CD4-positive, alpha-beta memory T cell (primary cell): Measurements from ENCODE around the gene PDGFB. TPM values are rescaled to one million over a fixed set of nuclear protein-coding genes. Genes with fewer than 3 reads are reported as not detected.

Experiments used
- CTCF ChIA-PET: fragments of 350-600 bp; sonication (Branson Sonifier 250); formaldehyde crosslinking; loops from one replicate; lab custom pipeline; 2021; ENCODE audit warnings: inconsistent platforms; ENCODE audit not compliant: partially characterized antibody; lab: Charles Lee
- POLR2A ChIA-PET: fragments of 350-600 bp; sonication (Branson Sonifier 250); formaldehyde crosslinking; loops from one replicate; lab custom pipeline; 2021; ENCODE audit not compliant: partially characterized antibody; lab: Charles Lee
- DNase-seq, 5 donors: peaks; one replicate each; pipeline versions ENCODE4 v3.0.0 to v3.0.0-alpha.2; 2020 to 2022; ENCODE audit warnings: mixed read lengths in 1 of 5
- H3K27ac ChIP-seq: one replicate; pipeline ENCODE4 v1.7.0; 2013; ENCODE audit warnings: low read depth, low read length
- H3K27me3 ChIP-seq: 2 replicates; pipeline ENCODE4 v1.7.0; 2013; ENCODE audit warnings: mild to moderate bottlenecking, low read length, moderate library complexity; ENCODE audit not compliant: insufficient read depth
- H3K36me3 ChIP-seq: 2 replicates; pipeline ENCODE4 v1.7.0; 2013; ENCODE audit warnings: mild to moderate bottlenecking, low read length, moderate library complexity; ENCODE audit not compliant: insufficient read depth
- H3K4me1 ChIP-seq: 2 replicates; pipeline ENCODE4 v1.7.0; 2013; ENCODE audit warnings: mild to moderate bottlenecking, low read length, moderate library complexity; ENCODE audit not compliant: insufficient read depth
- H3K4me3 ChIP-seq, 2 donors: one replicate each; pipeline ENCODE4 v1.7.0; 2013; ENCODE audit warnings: low read length in 2 of 2, mild to moderate bottlenecking in 1 of 2
- H3K9me3 ChIP-seq, 2 donors: one replicate each; pipeline ENCODE4 v1.7.0; 2013; ENCODE audit warnings: low read length in 2 of 2, control low read depth in 1 of 2; ENCODE audit not compliant: control insufficient read depth in 1 of 2
- H3K27ac Mint-ChIP-seq, 7 donors: one replicate each; pipeline ENCODE4 v1.8.0; 2020 to 2021; ENCODE audit warnings: mixed read lengths in 7 of 7, mild to moderate bottlenecking in 6 of 7, inconsistent platforms in 3 of 7, moderate library complexity in 3 of 7
- H3K27me3 Mint-ChIP-seq, 2 donors: one replicate each; pipeline ENCODE4 v1.8.0; 2020 to 2021; ENCODE audit warnings: mixed read lengths in 2 of 2
- H3K36me3 Mint-ChIP-seq, 2 donors: one replicate each; pipeline ENCODE4 v1.8.0; 2020 to 2021; ENCODE audit warnings: mixed read lengths in 2 of 2, inconsistent platforms in 1 of 2, mild to moderate bottlenecking in 1 of 2
- H3K4me1 Mint-ChIP-seq, 4 donors: one replicate each; pipeline ENCODE4 v1.8.0; 2020 to 2021; ENCODE audit warnings: mixed read lengths in 4 of 4, mild to moderate bottlenecking in 1 of 4
- H3K4me3 Mint-ChIP-seq, 8 donors: one replicate each; pipeline ENCODE4 v1.8.0; 2020 to 2021; ENCODE audit warnings: mixed read lengths in 8 of 8, mild to moderate bottlenecking in 7 of 8, moderate library complexity in 6 of 8, inconsistent platforms in 3 of 8
- H3K9me3 Mint-ChIP-seq, 8 donors: one replicate each; pipeline ENCODE4 v1.8.0; 2020 to 2021; ENCODE audit warnings: mixed read lengths in 8 of 8, mild to moderate bottlenecking in 5 of 8, inconsistent platforms in 3 of 8, moderate library complexity in 1 of 8
- intact Hi-C: fragments of 100-400 bp; cut with micrococcal nuclease; formaldehyde crosslinking; loops from one replicate; pipeline ENCODE4 v1.15.1; 2023
- polyA plus RNA-seq, 2 donors: library from polyadenylated mRNA; unstranded; fragments of 300-500 nt; fragmentation: Illumina TruSeq; gene quantifications; one replicate each; pipeline ENCODE4 v1.2.3, GENCODE V29; 2021
- total RNA-seq, 2 experiments: library from RNA; stranded (reverse); gene quantifications; one replicate each; pipeline ENCODE4 v1.2.3, GENCODE V29; 2021

The PDGFB gene
- total and polyA plus RNA-seq, 4 experiments from 2014 or later: 6.8 to 16.9 (median 13.6) TPM

GRCh38 chr22:39289975-39290720 is 45.4 kb upstream of the PDGFB start:
- POLR2A ChIA-PET: no interaction called here
- DNase-seq: no peak
- Mint-ChIP-seq H3K36me3 (no peaks in the 10 kb centered on the region), H3K27ac (no peak overlapping the region), H3K4me3 (no peak overlapping the region), H3K27me3 (peaks cover 2 to 3% of the 10 kb centered on the region in 2 donors), H3K4me1 (peaks cover 0 to 2% (median 0%) of the 10 kb centered on the region in 4 donors), H3K9me3 (peaks cover 0 to 6% (median 5%) of the 10 kb centered on the region in 8 donors)
- intact Hi-C loops: no loop called here
- Histone ChIP-seq H3K9me3 (peaks cover 0 to under 1% of the 10 kb centered on the region in 2 donors), H3K36me3 (no peaks in the 10 kb centered on the region), H3K4me3 (no peak overlapping the region), H3K27me3 (no peaks in the 10 kb centered on the region), H3K27ac (no peak overlapping the region), H3K4me1 (no peaks in the 10 kb centered on the region)
- CTCF ChIA-PET: no interaction called here

- no peaks in the 10 kb centered on the region for H3K27me3 ChIP-seq
- ChIA-PET POLR2A (no interaction called here), CTCF (no interaction called here)
- Mint-ChIP-seq H3K27ac (no peak overlapping the region), H3K27me3 (peaks cover 2 to 3% of the 10 kb centered on the region in 2 donors), H3K36me3 (no peaks in the 10 kb centered on the region), H3K4me3 (no peak overlapping the region), H3K9me3 (peaks cover 0 to 12% (median 9%) of the 10 kb centered on the region in 8 donors), H3K4me1 (peaks cover 0 to 2% (median 0%) of the 10 kb centered on the region in 4 donors)
- no peaks in the 10 kb centered on the region for H3K36me3 ChIP-seq
- no peak overlapping the region for H3K4me3 ChIP-seq
- intact Hi-C loops: no loop called here
- no peak overlapping the region for H3K27ac ChIP-seq
- H3K4me1 ChIP-seq: no peaks in the 10 kb centered on the region
- DNase-seq: no peak
- H3K9me3 ChIP-seq: peaks cover 0 to 5% of the 10 kb centered on the region in 2 donors
Measured at GRCh38 chr22:39289533-39289932, 44.8 kb upstream of the PDGFB start.

GRCh38 chr22:39288135-39288898 is 43.5 kb upstream of the PDGFB start:
- Mint-ChIP-seq H3K36me3 (no peaks in the 10 kb centered on the region), H3K27ac (no peak overlapping the region), H3K4me3 (no peak overlapping the region), H3K9me3 (peaks cover 0 to 14% (median 9%) of the 10 kb centered on the region in 8 donors), H3K27me3 (peaks cover 0 to 1% of the 10 kb centered on the region in 2 donors), H3K4me1 (peaks cover 0 to 2% (median 0%) of the 10 kb centered on the region in 4 donors)
- Histone ChIP-seq H3K27ac (no peak overlapping the region), H3K9me3 (peaks cover 0 to 5% of the 10 kb centered on the region in 2 donors), H3K4me1 (no peaks in the 10 kb centered on the region), H3K4me3 (no peak overlapping the region), H3K27me3 (no peaks in the 10 kb centered on the region), H3K36me3 (no peaks in the 10 kb centered on the region)
- CTCF ChIA-PET: no interaction called here
- intact Hi-C loops: no loop called here
- no peak for DNase-seq
- POLR2A ChIA-PET: no interaction called here

GRCh38 chr22:39287076-39287725 is 42.4 kb upstream of the PDGFB start:
- CTCF ChIA-PET: no interaction called here
- no peak overlapping the region for H3K4me3 Mint-ChIP-seq

GRCh38 chr22:39284983-39285382 is 40.2 kb upstream of the PDGFB start:
- H3K27me3 ChIP-seq: no peaks in the 10 kb centered on the region
- Mint-ChIP-seq H3K4me3 (peak overlapping the region in 1 of 8 donors; percentile 18), H3K4me1 (peaks cover 0 to 4% (median 0%) of the 10 kb centered on the region in 4 donors), H3K27ac (no peak overlapping the region), H3K27me3 (no peaks in the 10 kb centered on the region), H3K9me3 (peaks cover 0 to 14% (median 9%) of the 10 kb centered on the region in 8 donors), H3K36me3 (no peaks in the 10 kb centered on the region)
- intact Hi-C loops: no loop called here
- no peaks in the 10 kb centered on the region for H3K36me3 ChIP-seq
- H3K4me3 ChIP-seq: no peak overlapping the region
- DNase-seq: no peak
- peaks cover 0 to 5% of the 10 kb centered on the region in 2 donors for H3K9me3 ChIP-seq
- H3K4me1 ChIP-seq: no peaks in the 10 kb centered on the region
- ChIA-PET POLR2A (no interaction called here), CTCF (no interaction called here)
- no peak overlapping the region for H3K27ac ChIP-seq

More at GRCh38 chr22:39287076-39287725, 42.4 kb upstream of the PDGFB start:
- Mint-ChIP-seq H3K27me3 (peaks cover 0 to 1% of the 10 kb centered on the region in 2 donors), H3K4me1 (peaks cover 0 to 2% (median 0%) of the 10 kb centered on the region in 4 donors), H3K9me3 (peaks cover 0 to 14% (median 9%) of the 10 kb centered on the region in 8 donors), H3K27ac (no peak overlapping the region), H3K36me3 (no peaks in the 10 kb centered on the region)
- H3K27ac ChIP-seq: no peak overlapping the region
- peaks cover 0 to 5% of the 10 kb centered on the region in 2 donors for H3K9me3 ChIP-seq
- H3K4me1 ChIP-seq: no peaks in the 10 kb centered on the region
- H3K4me3 ChIP-seq: no peak overlapping the region
- no peak for DNase-seq
- H3K27me3 ChIP-seq: no peaks in the 10 kb centered on the region
- intact Hi-C loops: no loop called here
- POLR2A ChIA-PET: no interaction called here
- no peaks in the 10 kb centered on the region for H3K36me3 ChIP-seq

- intact Hi-C loops: no loop called here
- DNase-seq: no peak
- Mint-ChIP-seq H3K27me3 (peaks cover 0 to 3% of the 10 kb centered on the region in 2 donors), H3K4me3 (no peak overlapping the region), H3K9me3 (peaks cover 0 to 14% (median 9%) of the 10 kb centered on the region in 8 donors), H3K36me3 (no peaks in the 10 kb centered on the region), H3K4me1 (peaks cover 0 to 4% (median 0%) of the 10 kb centered on the region in 4 donors), H3K27ac (no peak overlapping the region)
- no peak overlapping the region for H3K27ac ChIP-seq
- no peaks in the 10 kb centered on the region for H3K4me1 ChIP-seq
- H3K36me3 ChIP-seq: no peaks in the 10 kb centered on the region
- peaks cover 0 to 5% of the 10 kb centered on the region in 2 donors for H3K9me3 ChIP-seq
- H3K27me3 ChIP-seq: no peaks in the 10 kb centered on the region
- ChIA-PET CTCF (no interaction called here), POLR2A (no interaction called here)
- H3K4me3 ChIP-seq: no peak overlapping the region
Measured at GRCh38 chr22:39284142-39284980, 39.6 kb upstream of the PDGFB start.
